ENCODE results near the gene KDM6B. TPM values are rescaled to one million over a fixed set of nuclear protein-coding genes. Genes with fewer than 3 reads are reported as not detected.

Gene KDM6B, protein sequence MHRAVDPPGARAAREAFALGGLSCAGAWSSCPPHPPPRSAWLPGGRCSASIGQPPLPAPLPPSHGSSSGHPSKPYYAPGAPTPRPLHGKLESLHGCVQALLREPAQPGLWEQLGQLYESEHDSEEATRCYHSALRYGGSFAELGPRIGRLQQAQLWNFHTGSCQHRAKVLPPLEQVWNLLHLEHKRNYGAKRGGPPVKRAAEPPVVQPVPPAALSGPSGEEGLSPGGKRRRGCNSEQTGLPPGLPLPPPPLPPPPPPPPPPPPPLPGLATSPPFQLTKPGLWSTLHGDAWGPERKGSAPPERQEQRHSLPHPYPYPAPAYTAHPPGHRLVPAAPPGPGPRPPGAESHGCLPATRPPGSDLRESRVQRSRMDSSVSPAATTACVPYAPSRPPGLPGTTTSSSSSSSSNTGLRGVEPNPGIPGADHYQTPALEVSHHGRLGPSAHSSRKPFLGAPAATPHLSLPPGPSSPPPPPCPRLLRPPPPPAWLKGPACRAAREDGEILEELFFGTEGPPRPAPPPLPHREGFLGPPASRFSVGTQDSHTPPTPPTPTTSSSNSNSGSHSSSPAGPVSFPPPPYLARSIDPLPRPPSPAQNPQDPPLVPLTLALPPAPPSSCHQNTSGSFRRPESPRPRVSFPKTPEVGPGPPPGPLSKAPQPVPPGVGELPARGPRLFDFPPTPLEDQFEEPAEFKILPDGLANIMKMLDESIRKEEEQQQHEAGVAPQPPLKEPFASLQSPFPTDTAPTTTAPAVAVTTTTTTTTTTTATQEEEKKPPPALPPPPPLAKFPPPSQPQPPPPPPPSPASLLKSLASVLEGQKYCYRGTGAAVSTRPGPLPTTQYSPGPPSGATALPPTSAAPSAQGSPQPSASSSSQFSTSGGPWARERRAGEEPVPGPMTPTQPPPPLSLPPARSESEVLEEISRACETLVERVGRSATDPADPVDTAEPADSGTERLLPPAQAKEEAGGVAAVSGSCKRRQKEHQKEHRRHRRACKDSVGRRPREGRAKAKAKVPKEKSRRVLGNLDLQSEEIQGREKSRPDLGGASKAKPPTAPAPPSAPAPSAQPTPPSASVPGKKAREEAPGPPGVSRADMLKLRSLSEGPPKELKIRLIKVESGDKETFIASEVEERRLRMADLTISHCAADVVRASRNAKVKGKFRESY (N-terminal part only)
- total RNA-seq (ENCODE audit: unreplicated experiment) = 191 TPM
- long read RNA-seq, partial matches to known transcripts = 4 of 7 reads
- long read RNA-seq, other reads (novel, unspliced or antisense) = 3 of 7 reads

DNA sequence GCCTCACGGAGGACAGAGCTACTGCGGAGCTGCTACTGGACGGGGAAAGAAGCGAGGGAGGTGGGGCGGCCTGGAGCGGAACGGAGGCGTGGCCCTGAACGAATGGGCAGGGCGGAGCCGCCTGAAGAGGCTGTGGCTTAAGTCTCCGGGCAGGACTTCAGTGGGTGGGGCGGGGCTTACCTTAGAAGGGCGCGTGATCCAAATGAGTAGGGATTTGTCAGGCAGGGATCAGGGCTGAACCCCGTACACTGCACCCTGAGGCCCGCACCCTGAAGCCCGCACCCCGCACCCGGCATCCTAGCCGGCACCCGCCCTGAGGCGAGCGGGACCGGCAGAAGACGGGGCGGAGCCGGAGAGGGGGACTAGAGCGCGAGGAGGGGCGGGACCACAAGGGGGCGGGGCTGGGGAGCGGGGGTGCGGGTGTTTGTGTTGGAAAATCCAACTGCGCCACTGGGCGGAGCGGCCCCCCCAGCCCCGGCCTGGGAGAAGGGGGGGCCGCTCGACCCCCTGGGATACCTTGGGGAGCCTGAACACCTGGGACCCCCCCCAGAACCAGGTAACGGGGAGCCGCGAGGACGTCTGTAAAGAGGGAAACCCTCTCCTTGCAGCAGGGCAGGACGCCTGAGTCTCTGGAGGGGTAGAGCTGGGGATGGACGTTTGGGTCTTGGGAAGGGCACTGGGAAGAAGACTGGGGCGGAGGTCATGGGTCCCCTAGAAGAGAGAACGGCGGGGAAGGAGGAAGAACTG, at the start of gene KDM6B:
Gene KDM6B, plus strand, starts transcription at position 423 of the 747 bp plus-strand sequence. CDS start 11,338 bp downstream, outside the sequence.
- peak; percentile 89 for DNase-seq
- TF ChIP-seq, protein P1, sequence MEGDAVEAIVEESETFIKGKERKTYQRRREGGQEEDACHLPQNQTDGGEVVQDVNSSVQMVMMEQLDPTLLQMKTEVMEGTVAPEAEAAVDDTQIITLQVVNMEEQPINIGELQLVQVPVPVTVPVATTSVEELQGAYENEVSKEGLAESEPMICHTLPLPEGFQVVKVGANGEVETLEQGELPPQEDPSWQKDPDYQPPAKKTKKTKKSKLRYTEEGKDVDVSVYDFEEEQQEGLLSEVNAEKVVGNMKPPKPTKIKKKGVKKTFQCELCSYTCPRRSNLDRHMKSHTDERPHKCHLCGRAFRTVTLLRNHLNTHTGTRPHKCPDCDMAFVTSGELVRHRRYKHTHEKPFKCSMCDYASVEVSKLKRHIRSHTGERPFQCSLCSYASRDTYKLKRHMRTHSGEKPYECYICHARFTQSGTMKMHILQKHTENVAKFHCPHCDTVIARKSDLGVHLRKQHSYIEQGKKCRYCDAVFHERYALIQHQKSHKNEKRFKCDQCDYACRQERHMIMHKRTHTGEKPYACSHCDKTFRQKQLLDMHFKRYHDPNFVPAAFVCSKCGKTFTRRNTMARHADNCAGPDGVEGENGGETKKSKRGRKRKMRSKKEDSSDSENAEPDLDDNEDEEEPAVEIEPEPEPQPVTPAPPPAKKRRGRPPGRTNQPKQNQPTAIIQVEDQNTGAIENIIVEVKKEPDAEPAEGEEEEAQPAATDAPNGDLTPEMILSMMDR (IDR thresholded peaks at IDR 0.05; ENCODE audit: partially characterized antibody, unreplicated experiment) = no peak
- peaks cover 12% of the 10 kb centered on the region for H3K4me1 Mint-ChIP-seq (ENCODE audit: low read depth, unreplicated experiment)
- peaks cover 31% of the 10 kb centered on the region for H3K27me3 Mint-ChIP-seq (ENCODE audit: unreplicated experiment)
- peak within 1 kb of the TSS; percentile 94 for H3K4me3 Mint-ChIP-seq (ENCODE audit: unreplicated experiment)
- H3K27ac Mint-ChIP-seq (ENCODE audit: unreplicated experiment) = peak within 1 kb of the TSS; percentile 78
- H3K36me3 Mint-ChIP-seq (ENCODE audit: unreplicated experiment) = no peaks in the 10 kb centered on the region
- peaks cover 24% of the 10 kb centered on the region for H3K9me3 Mint-ChIP-seq (ENCODE audit: unreplicated experiment)

DNA sequence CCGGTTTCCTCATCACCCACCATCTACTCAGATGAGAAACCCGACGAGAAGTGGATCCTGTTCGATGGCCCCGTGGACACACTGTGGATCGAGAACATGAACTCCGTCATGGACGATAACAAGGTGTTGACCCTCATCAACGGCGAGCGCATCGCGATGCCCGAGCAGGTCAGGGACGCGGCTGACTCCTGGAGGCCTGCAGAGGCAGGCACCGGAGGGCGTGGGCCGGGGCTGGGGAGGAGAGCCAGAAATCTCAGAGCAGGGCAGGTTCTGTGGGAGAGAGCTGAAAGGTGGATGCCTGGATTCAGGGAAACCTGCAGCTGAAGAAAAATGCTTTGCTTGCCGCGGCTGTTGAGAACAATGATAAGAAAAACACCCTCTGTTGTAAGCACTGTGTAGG, 47.2 kb upstream of the KDM6B start:
- no peak for DNase-seq
- Mint-ChIP-seq H3K36me3 (ENCODE audit: unreplicated experiment) (no peaks in the 10 kb centered on the region), H3K4me1 (ENCODE audit: low read depth, unreplicated experiment) (peaks cover 3% of the 10 kb centered on the region), H3K4me3 (ENCODE audit: unreplicated experiment) (no peak overlapping the region), H3K27me3 (ENCODE audit: unreplicated experiment) (peaks cover 4% of the 10 kb centered on the region), H3K9me3 (ENCODE audit: unreplicated experiment) (no peaks in the 10 kb centered on the region), H3K27ac (ENCODE audit: unreplicated experiment) (no peak overlapping the region)
- TF ChIP-seq, protein P1 (IDR thresholded peaks at IDR 0.05; ENCODE audit: partially characterized antibody, unreplicated experiment) = no peak

DNA sequence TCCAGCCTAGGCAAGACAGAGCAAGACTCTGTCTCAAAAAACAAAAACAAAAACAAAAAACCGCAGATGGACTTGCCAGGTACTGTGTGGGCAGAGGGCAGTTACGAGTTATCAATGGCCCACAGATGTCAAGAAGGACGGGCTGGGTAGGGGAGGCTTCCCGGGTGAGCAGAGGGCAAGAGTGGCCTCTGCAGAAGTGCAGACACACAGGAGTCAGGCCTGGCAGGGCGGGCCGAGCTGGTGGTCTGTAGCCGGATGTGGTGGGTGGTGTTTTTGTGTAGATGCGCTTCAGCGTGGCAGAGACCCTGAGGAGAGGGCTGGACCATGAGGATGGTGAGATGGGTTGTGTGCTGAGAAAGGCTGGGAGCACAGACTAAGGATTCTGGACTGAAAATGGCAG, 44.9 kb upstream of the KDM6B start:
- TF ChIP-seq, protein P1 (IDR thresholded peaks at IDR 0.05; ENCODE audit: partially characterized antibody, unreplicated experiment) = no peak
- Mint-ChIP-seq H3K27ac (ENCODE audit: unreplicated experiment) (no peak overlapping the region), H3K9me3 (ENCODE audit: unreplicated experiment) (no peaks in the 10 kb centered on the region), H3K4me1 (ENCODE audit: low read depth, unreplicated experiment) (peaks cover 3% of the 10 kb centered on the region), H3K27me3 (ENCODE audit: unreplicated experiment) (peaks cover 4% of the 10 kb centered on the region), H3K36me3 (ENCODE audit: unreplicated experiment) (no peaks in the 10 kb centered on the region), H3K4me3 (ENCODE audit: unreplicated experiment) (no peak overlapping the region)
- no peak for DNase-seq

DNA sequence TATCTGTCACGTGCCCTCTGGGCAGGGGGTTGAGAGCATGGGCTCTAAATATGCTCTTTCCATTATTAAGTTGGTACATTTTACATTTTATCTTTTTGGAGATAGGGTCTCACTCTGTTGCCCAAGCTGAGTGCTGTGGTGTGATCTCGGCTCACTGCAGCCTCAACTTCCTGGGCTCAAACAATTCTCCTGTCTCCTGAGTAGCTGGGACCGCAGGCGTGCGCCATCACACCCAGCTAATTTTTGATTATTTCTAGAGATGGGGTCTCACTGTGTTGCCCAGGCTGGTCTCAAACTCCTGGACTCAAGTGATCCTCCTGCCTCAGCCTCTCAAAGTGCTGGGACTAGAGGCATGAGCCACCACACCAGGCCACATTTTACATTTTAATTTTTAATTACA, 43.9 kb upstream of the KDM6B start:
- Mint-ChIP-seq H3K4me1 (ENCODE audit: low read depth, unreplicated experiment) (peaks cover 3% of the 10 kb centered on the region), H3K27ac (ENCODE audit: unreplicated experiment) (no peak overlapping the region), H3K4me3 (ENCODE audit: unreplicated experiment) (no peak overlapping the region), H3K27me3 (ENCODE audit: unreplicated experiment) (peaks cover 4% of the 10 kb centered on the region), H3K9me3 (ENCODE audit: unreplicated experiment) (no peaks in the 10 kb centered on the region), H3K36me3 (ENCODE audit: unreplicated experiment) (no peaks in the 10 kb centered on the region)
- DNase-seq = no peak
- TF ChIP-seq, protein P1 (IDR thresholded peaks at IDR 0.05; ENCODE audit: partially characterized antibody, unreplicated experiment) = no peak
